IMR-90 (cell line): ENCODE data around the gene UBL4A. TPM values are rescaled to one million over a fixed set of nuclear protein-coding genes. Genes with fewer than 3 reads are reported as not detected.

Source experiments
- ATAC-seq: fragments of 200-7000 bp; cut with Tn5 transposase; 2 replicates; pipeline ENCODE4 v1.9.1; 2020; ENCODE audit warnings: low read depth, mild to moderate bottlenecking, moderate library complexity
- BruUV-seq: library from RNA; stranded (reverse); fragments of 400-500 nt; replicated peaks from 2 replicates; lab custom pipeline; 2021; lab: Mats Ljungman, UMichigan
- CTCF ChIA-PET: fragments of 300-600 bp; formaldehyde crosslinking; extraction: SDS; loops from one replicate; lab custom pipeline; 2021; ENCODE audit warnings: antibody characterized with exemption; lab: Yijun Ruan, JAX
- POLR2A ChIA-PET: fragments of 300-600 bp; sonication (Branson Sonifier 250); formaldehyde crosslinking; loops from one replicate; lab custom pipeline; 2022; ENCODE audit warnings: antibody characterized with exemption; ENCODE audit not compliant: unreplicated experiment; lab: Charles Lee
- DNase-seq: peaks from one replicate; pipeline ENCODE4 v3.0.0; 2013
- H2AFZ ChIP-seq: replicated peaks from 2 replicates; pipeline ENCODE3; 2013; ENCODE audit warnings: low read length, mild to moderate bottlenecking; ENCODE audit not compliant: poor library complexity
- H2AK5ac ChIP-seq: 2 replicates; pipeline ENCODE4 v1.6.1; 2013; ENCODE audit warnings: low read depth, low read length, inconsistent platforms
- H2AK9ac ChIP-seq: replicated peaks from 2 replicates; pipeline ENCODE3; 2013; ENCODE audit warnings: mild to moderate bottlenecking, low read depth, low read length, moderate library complexity; ENCODE audit not compliant: poor library complexity
- H2BK120ac ChIP-seq: 2 replicates; pipeline ENCODE4 v1.6.1; 2013; ENCODE audit warnings: low read depth, low read length, inconsistent platforms
- H2BK15ac ChIP-seq: 3 replicates; pipeline ENCODE4 v1.6.1; 2013; ENCODE audit warnings: low read depth, low read length, inconsistent platforms
- H2BK20ac ChIP-seq: 2 replicates; pipeline ENCODE4 v1.6.1; 2013; ENCODE audit warnings: low read depth, mild to moderate bottlenecking, inconsistent platforms, low read length, moderate library complexity
- H2BK5ac ChIP-seq: 2 replicates; pipeline ENCODE4 v1.6.1; 2013; ENCODE audit warnings: mild to moderate bottlenecking, low read depth, low read length, inconsistent platforms; ENCODE audit not compliant: poor library complexity, severe bottlenecking
- H3K14ac ChIP-seq: replicated peaks from 2 replicates; pipeline ENCODE4 v1.6.1; 2013; ENCODE audit warnings: low read depth, low read length, inconsistent platforms
- H3K18ac ChIP-seq: 2 replicates; pipeline ENCODE4 v1.6.1; 2013; ENCODE audit warnings: low read depth, low read length, control low read depth
- H3K23ac ChIP-seq: 2 replicates; pipeline ENCODE4 v1.6.1; 2013; ENCODE audit warnings: low read depth, low read length, inconsistent platforms
- H3K27ac ChIP-seq: 2 replicates; pipeline ENCODE4 v1.5.1; 2013; ENCODE audit warnings: mild to moderate bottlenecking, control low read depth, low read length; ENCODE audit not compliant: insufficient read depth
- H3K27me3 ChIP-seq: 2 replicates; pipeline ENCODE4 v1.6.1; 2013; ENCODE audit warnings: low read length; ENCODE audit not compliant: control insufficient read depth, insufficient read depth
- H3K36me3 ChIP-seq: 2 replicates; pipeline ENCODE4 v1.6.1; 2013; ENCODE audit warnings: low read length, mixed read lengths; ENCODE audit not compliant: control insufficient read depth, insufficient read depth
- H3K4ac ChIP-seq: 2 replicates; pipeline ENCODE4 v1.6.1; 2013; ENCODE audit warnings: low read depth, low read length, inconsistent platforms
- H3K4me1 ChIP-seq: 2 replicates; pipeline ENCODE4 v1.6.1; 2013; ENCODE audit warnings: low read length, mixed read lengths; ENCODE audit not compliant: control insufficient read depth, insufficient read depth
- H3K4me2 ChIP-seq: 2 replicates; pipeline ENCODE4 v1.6.1; 2013; ENCODE audit warnings: low read depth, mild to moderate bottlenecking, control low read depth, low read length, moderate library complexity
- H3K4me3 ChIP-seq: 2 replicates; pipeline ENCODE4 v1.5.1; 2013; ENCODE audit warnings: low read depth, mild to moderate bottlenecking, control low read depth, low read length, moderate library complexity; ENCODE audit not compliant: insufficient read depth
- H3K56ac ChIP-seq: 2 replicates; pipeline ENCODE4 v1.6.1; 2013; ENCODE audit warnings: low read length, inconsistent platforms; ENCODE audit not compliant: insufficient read depth; ENCODE audit errors: extremely low read depth
- H3K79me1 ChIP-seq, 2 experiments: 2 replicates each; pipeline ENCODE4 v1.6.1; 2013; ENCODE audit warnings: low read length in 2 of 2, inconsistent platforms in 1 of 2, low read depth in 1 of 2
- H3K9ac ChIP-seq: 2 replicates; pipeline ENCODE4 v1.6.1; 2013; ENCODE audit warnings: low read depth, low read length, control low read depth
- H3K9me1 ChIP-seq: 2 replicates; pipeline ENCODE4 v1.6.1; 2013; ENCODE audit warnings: low read length, inconsistent platforms; ENCODE audit not compliant: insufficient read depth
- H3K9me3 ChIP-seq: 2 replicates; pipeline ENCODE4 v1.6.1; 2013; ENCODE audit warnings: low read length; ENCODE audit not compliant: control insufficient read depth, insufficient read depth
- H4K20me1 ChIP-seq: 2 replicates; pipeline ENCODE4 v1.6.1; 2013; ENCODE audit warnings: low read length, inconsistent platforms; ENCODE audit not compliant: insufficient read depth
- H4K5ac ChIP-seq: 2 replicates; pipeline ENCODE4 v1.6.1; 2013; ENCODE audit warnings: mild to moderate bottlenecking, low read depth, low read length, control low read depth
- H4K8ac ChIP-seq, 2 experiments: 2 replicates each; pipeline ENCODE4 v1.6.1; 2013; ENCODE audit warnings: low read depth in 2 of 2, low read length in 2 of 2, control low read depth in 1 of 2, inconsistent platforms in 1 of 2
- H4K91ac ChIP-seq: 2 replicates; pipeline ENCODE4 v1.6.1; 2013; ENCODE audit warnings: low read depth, low read length, inconsistent platforms; ENCODE audit not compliant: insufficient read depth
- CEBPB ChIP-seq: IDR thresholded peaks from 2 replicates; pipeline ENCODE4 v1.6.1; 2012; ENCODE audit warnings: low read depth, low read length, improper control_type of control experiment
- CHD1 ChIP-seq: IDR thresholded peaks from 2 replicates; pipeline ENCODE4 v1.6.1; 2012; ENCODE audit warnings: low read depth, low read length, improper control_type of control experiment
- MAFK ChIP-seq: IDR thresholded peaks from 2 replicates; pipeline ENCODE4 v1.6.1; 2012; ENCODE audit warnings: low read depth, low read length, improper control_type of control experiment
- RAD21 ChIP-seq: IDR thresholded peaks from 2 replicates; pipeline ENCODE4 v1.6.1; 2012; ENCODE audit warnings: low read length, improper control_type of control experiment
- WGBS, 2 experiments: methylation state at CpG; one replicate each; pipeline versions ENCODE4 v1.1.5 to v1.1.7; 2013; ENCODE audit warnings: missing lambda C conversion rate in 2 of 2; ENCODE audit not compliant: insufficient read length in 1 of 2; ENCODE audit errors: extremely low coverage in 2 of 2; 5-methylcytosine and 5-hydroxymethylcytosine counted together
- dilution Hi-C: fragments of 300-500 bp; cut with HindIII; formaldehyde crosslinking; loops from one replicate; pipeline ENCODE4 v1.14.3; 2018; ENCODE audit warnings: low sequenced_read_pairs; ENCODE audit not compliant: unreplicated experiment
- in situ Hi-C: fragments of 300-500 bp; cut with MboI; formaldehyde crosslinking; loops from 3 replicates; pipeline ENCODE4 v1.14.3; 2019; ENCODE audit warnings: low sequenced_read_pairs, inconsistent platforms, mixed read lengths
- intact Hi-C: fragments of 100-400 bp; cut with micrococcal nuclease; formaldehyde crosslinking; loops from 2 replicates; pipeline ENCODE4 v1.10.0; 2022
- polyA plus RNA-seq, 3 experiments: library from polyadenylated mRNA; depleted of rRNA; stranded (reverse); fragments of >200 nt; gene quantifications; 2 replicates each; pipeline ENCODE4 v1.2.3, GENCODE V29; 2012; ENCODE audit warnings: low replicate concordance in 1 of 3
- total RNA-seq: library from RNA; depleted of rRNA; stranded (reverse); fragments of >200 nt; gene quantifications from 2 replicates; pipeline ENCODE4 v1.2.3, GENCODE V29; 2012

UBL4A gene
- total and polyA plus RNA-seq, 2 of the 4 experiments (the other 2 are of a cell fraction), result 24.6 to 28.3 TPM

- no peaks in the 10 kb centered on the region for H3K9me1 ChIP-seq
- H3K27me3 ChIP-seq, result no peaks in the 10 kb centered on the region
- H2BK120ac ChIP-seq, result no peak overlapping the region
- no peak overlapping the region for H3K56ac ChIP-seq
- H2AK9ac ChIP-seq, result no peak overlapping the region
- H2BK20ac ChIP-seq, result no peak overlapping the region
- in situ Hi-C loops (no loop called here), intact Hi-C loops (no loop called here), dilution Hi-C loops (no loop called here)
- H4K20me1 ChIP-seq, result peaks cover 23% of the 10 kb centered on the region
- no peak overlapping the region for H3K23ac ChIP-seq
- ChIA-PET POLR2A (no interaction called here), CTCF (no interaction called here)
- no peak overlapping the region for H2AK5ac ChIP-seq
- no peak overlapping the region for H2BK5ac ChIP-seq
- no peaks in the 10 kb centered on the region; the same call in 1 of the 2 replicates for H3K4me1 ChIP-seq
- DNase-seq (no peak), ATAC-seq (no peak)
- no TSS peak for BruUV-seq
- H3K4me2 ChIP-seq, result no peak overlapping the region
- no peak overlapping the region for H2BK15ac ChIP-seq
- no peak overlapping the region for H4K5ac ChIP-seq
- no peak overlapping the region for H3K4ac ChIP-seq
- TF ChIP-seq CEBPB (no peak), MAFK (no peak), CHD1 (no peak), RAD21 (no peak)
- peaks cover 85% of the 10 kb centered on the region for H3K36me3 ChIP-seq
- H3K9me3 ChIP-seq, result no peaks in the 10 kb centered on the region; the same call in 1 of the 2 replicates
- H3K4me3 ChIP-seq, result no peak overlapping the region
- H3K14ac ChIP-seq, result no peak overlapping the region
- 85% methylated on average over 4 of the region's 14 CpGs; no CpG with 5 or more reads in 1 of the 2 experiments for WGBS, 2 experiments
- H4K8ac ChIP-seq, result no peak overlapping the region
- no peak overlapping the region for H3K27ac ChIP-seq
- H3K18ac ChIP-seq, result no peak overlapping the region
- H3K9ac ChIP-seq, result no peak overlapping the region
- no peak overlapping the region for H4K91ac ChIP-seq
- H3K79me1 ChIP-seq, result peaks cover 0 to 9% of the 10 kb centered on the region in 2 experiments; a peak in 3 of 4 replicates
- no peak overlapping the region for H2AFZ ChIP-seq
Observed at GRCh38 chrX:154465601-154466000, 20.8 kb downstream of the UBL4A start.
